Right ventricle myocardium inferior (tissue), 1 donor: ENCODE measurements around the gene HTR2B. TPM values are rescaled to one million over a fixed set of nuclear protein-coding genes. Genes with fewer than 3 reads are reported as not detected.
"Not testable (repeated sequence)": the region's sequence is repeated elsewhere in the genome, so short reads cannot be mapped to it uniquely, and the experiment has no call there.

ENCODE experiments used
- ATAC-seq: fragments of 200-7000 bp; cut with Tn5 transposase; one replicate; pipeline ENCODE4 v1.9.1; 2020; ENCODE audit warnings: mild to moderate bottlenecking, moderate library complexity
- DNase-seq: peaks from one replicate; pipeline ENCODE4 v3.0.0; 2021; ENCODE audit errors: missing footprints
- intact Hi-C: fragments of 100-400 bp; cut with DNase I; formaldehyde crosslinking; loops from one replicate; pipeline ENCODE4 v1.11.0; 2022
- long read RNA-seq: library from polyadenylated mRNA; unstranded; transcript quantifications from one replicate; pipeline ENCODE4 v2.0.0, GENCODE V29; 2021
- total RNA-seq: library from RNA; stranded (reverse); fragmentation: NEBNext Ultra II Directional; extraction: Animal tissue kit (Norgen Biotek cat#: 25700); gene quantifications from one replicate; pipeline ENCODE4 v1.2.1, GENCODE V29; 2021
- donor health status: DM: no; HTN: yes; CAD: no; lungs with severe emphysema.

The HTR2B gene
- total RNA-seq, result not detected
- long read RNA-seq, result 0 reads

- no peak for ATAC-seq
- no peak for DNase-seq
- intact Hi-C loops, result loop anchor here (5.0 kb wide), 1 partner anchor 72 kb away; the partner anchor contains the start of gene ARMC9
Measured at GRCh38 chr2:231124838-231125568, at the start of gene HTR2B. HTR2B (minus strand) TSS chr2:231125042; CDS start chr2:231123764, 1,278 bp downstream.

- no peak for ATAC-seq
- intact Hi-C loops, result no loop called here
Measured at GRCh38 chr2:231174211-231174651, 49.4 kb upstream of the HTR2B start.

GRCh38 chr2:231172025-231172424 is 47.2 kb upstream of the HTR2B start:
- intact Hi-C loops, result no loop called here
- no peak for ATAC-seq
- DNase-seq, result no peak

More at GRCh38 chr2:231174211-231174651, 49.4 kb upstream of the HTR2B start:
- no peak for DNase-seq

- intact Hi-C loops, result no loop called here
- DNase-seq (no peak), ATAC-seq (no peak)
Measured at GRCh38 chr2:231170055-231170454, 45.2 kb upstream of the HTR2B start.

GRCh38 chr2:231169488-231169887 is 44.6 kb upstream of the HTR2B start:
- intact Hi-C loops, result no loop called here
- DNase-seq (no peak), ATAC-seq (no peak)

- intact Hi-C loops, result no loop called here
- no peak for ATAC-seq
- no peak for DNase-seq
Measured at GRCh38 chr2:231168460-231169139, 43.8 kb upstream of the HTR2B start.

GRCh38 chr2:231167745-231168459 is 43.1 kb upstream of the HTR2B start:
- ATAC-seq (no peak), DNase-seq (no peak)
- intact Hi-C loops, result no loop called here

- DNase-seq (no peak), ATAC-seq (no peak)
- intact Hi-C loops, result no loop called here
Measured at GRCh38 chr2:231163414-231164095, 38.7 kb upstream of the HTR2B start.

- intact Hi-C loops, result no loop called here
- ATAC-seq, result no peak
Measured at GRCh38 chr2:231163011-231163410, 38.2 kb upstream of the HTR2B start.

GRCh38 chr2:231161877-231162329 is 37.1 kb upstream of the HTR2B start:
- intact Hi-C loops, result no loop called here
- DNase-seq, result no peak
- ATAC-seq, result no peak

More at GRCh38 chr2:231163011-231163410, 38.2 kb upstream of the HTR2B start:
- no peak for DNase-seq

GRCh38 chr2:231161252-231161839 is 36.5 kb upstream of the HTR2B start:
- intact Hi-C loops, result no loop called here
- ATAC-seq, result no peak
- no peak for DNase-seq

GRCh38 chr2:231160701-231161100 is 35.9 kb upstream of the HTR2B start:
- DNase-seq (no peak), ATAC-seq (no peak)
- intact Hi-C loops, result no loop called here

GRCh38 chr2:231159306-231159705 is 34.5 kb upstream of the HTR2B start:
- intact Hi-C loops, result no loop called here
- ATAC-seq, result no peak
- DNase-seq, result no peak

GRCh38 chr2:231152800-231153557 is 28.1 kb upstream of the HTR2B start:
- no peak for DNase-seq
- ATAC-seq, result no peak
- intact Hi-C loops, result no loop called here

- ATAC-seq, result no peak
- intact Hi-C loops, result no loop called here
Measured at GRCh38 chr2:231146665-231147064, 21.8 kb upstream of the HTR2B start.

GRCh38 chr2:231144896-231145295 is 20.1 kb upstream of the HTR2B start:
- intact Hi-C loops, result no loop called here
- ATAC-seq, result no peak

More at GRCh38 chr2:231146665-231147064, 21.8 kb upstream of the HTR2B start:
- DNase-seq, result no peak

GRCh38 chr2:231140808-231141207 is 16.0 kb upstream of the HTR2B start:
- intact Hi-C loops, ATAC-seq: not testable (repeated sequence)
- peak; percentile 34 for DNase-seq

More at GRCh38 chr2:231144896-231145295, 20.1 kb upstream of the HTR2B start:
- DNase-seq, result no peak

- DNase-seq, result no peak
- intact Hi-C loops, result no loop called here
- ATAC-seq, result no peak
Measured at GRCh38 chr2:231139796-231140195, 15.0 kb upstream of the HTR2B start.
